Activated CD4-positive, alpha-beta T cell treated with anti-CD3 and anti-CD28 coated beads for 4 hours (primary cell): Measurements from ENCODE around the gene ERH.
"Not testable (repeated sequence)": the region's sequence is repeated elsewhere in the genome, so short reads cannot be mapped to it uniquely, and the experiment has no call there.

Source experiments
- DNase-seq, 2 donors: peaks; one replicate each; pipeline ENCODE4 v3.0.0-alpha.2; 2020

ERH gene

GRCh38 chr14:69392481-69392880 lies 5.6 kb downstream of the ERH start:
- DNase-seq, result no peak

GRCh38 chr14:69391400-69391799 lies 6.7 kb downstream of the ERH start:
- not testable (repeated sequence) for DNase-seq

GRCh38 chr14:69387311-69387710 lies 10.8 kb downstream of the ERH start:
- DNase-seq, result no peak

- no peak for DNase-seq
These were observed 19.8 kb downstream of the ERH start for GRCh38 chr14:69378274-69378673.

GRCh38 chr14:69376439-69376838 lies 21.7 kb downstream of the ERH start:
- DNase-seq, result no peak

GRCh38 chr14:69375722-69376121 lies 22.4 kb downstream of the ERH start:
- no peak for DNase-seq

- no peak for DNase-seq
These were observed 22.9 kb downstream of the ERH start for GRCh38 chr14:69375182-69375581.

- no peak for DNase-seq
These were observed 23.9 kb downstream of the ERH start for GRCh38 chr14:69374235-69374634.

GRCh38 chr14:69373104-69373503 lies 25.0 kb downstream of the ERH start:
- no peak for DNase-seq

- DNase-seq, result no peak
These were observed 26.0 kb downstream of the ERH start for GRCh38 chr14:69372146-69372545.

GRCh38 chr14:69370061-69370460 lies 28.0 kb downstream of the ERH start:
- no peak for DNase-seq

GRCh38 chr14:69368381-69368780 lies 29.7 kb downstream of the ERH start:
- DNase-seq, result no peak

GRCh38 chr14:69366761-69367160 lies 31.3 kb downstream of the ERH start:
- no peak for DNase-seq

GRCh38 chr14:69366069-69366468 lies 32.0 kb downstream of the ERH start:
- DNase-seq, result no peak

- DNase-seq, result no peak
These were observed 33.7 kb downstream of the ERH start for GRCh38 chr14:69364378-69364777.

GRCh38 chr14:69363964-69364363 lies 34.1 kb downstream of the ERH start:
- DNase-seq, result no peak

- no peak for DNase-seq
These were observed 35.0 kb downstream of the ERH start for GRCh38 chr14:69363055-69363454.

- no peak for DNase-seq
These were observed 37.5 kb downstream of the ERH start for GRCh38 chr14:69360438-69361108.

- no peak for DNase-seq
These were observed 39.1 kb downstream of the ERH start for GRCh38 chr14:69358966-69359365.

- no peak for DNase-seq
These were observed 39.7 kb downstream of the ERH start for GRCh38 chr14:69358233-69358963.

- no peak for DNase-seq
These were observed 40.4 kb downstream of the ERH start for GRCh38 chr14:69357544-69358200.

- no peak for DNase-seq
These were observed 41.1 kb downstream of the ERH start for GRCh38 chr14:69356903-69357543.

- DNase-seq, result no peak
These were observed 42.4 kb downstream of the ERH start for GRCh38 chr14:69355607-69356281.
